ENCODE measurements around the gene RCE1.

- TF ChIP-seq CTCF (IDR thresholded peaks at IDR 0.05) = no peak
- no peak for TF ChIP-seq SIN3A (IDR thresholded peaks at IDR 0.05; ENCODE audit: borderline replicate concordance, insufficient read depth, low read depth, low read length)
- no peak for TF ChIP-seq REST (IDR thresholded peaks at IDR 0.05; ENCODE audit: insufficient read depth in 1 of 2, low read depth in 2 of 2, low read length in 1 of 2)
- no peak for TF ChIP-seq POLR2AphosphoS5 (IDR thresholded peaks at IDR 0.05; ENCODE audit: low read depth, low read length)
- no peak for TF ChIP-seq TCF7L2 (IDR thresholded peaks at IDR 0.05; ENCODE audit: low read depth, low read length)
Measured at GRCh38 chr11:66854729-66855211, 11.5 kb downstream of the RCE1 start.

Data from Panc1 (cell line).